ENCODE measurements around the gene DMBT1.
"Not testable (repeated sequence)": the region's sequence is repeated elsewhere in the genome, so short reads cannot be mapped to it uniquely, and the experiment has no call there.

The DMBT1 gene

GRCh38 chr10:122588381-122588780, 27.8 kb downstream of the DMBT1 start:
- DNase-seq, result no peak

- no peak for DNase-seq
These were observed 29.6 kb downstream of the DMBT1 start for GRCh38 chr10:122590153-122590552.

- no peak for DNase-seq
These were observed 31.2 kb downstream of the DMBT1 start for GRCh38 chr10:122591736-122592135.

GRCh38 chr10:122592161-122592560, 31.6 kb downstream of the DMBT1 start:
- DNase-seq, result no peak

- no peak for DNase-seq
These were observed 57.1 kb downstream of the DMBT1 start for GRCh38 chr10:122617476-122618270.

- DNase-seq, result no peak
These were observed 58.1 kb downstream of the DMBT1 start for GRCh38 chr10:122618461-122619165.

GRCh38 chr10:122620961-122621360, 60.4 kb downstream of the DMBT1 start:
- not testable (repeated sequence) for DNase-seq

GRCh38 chr10:122624546-122624945, 64.0 kb downstream of the DMBT1 start:
- no peak for DNase-seq

- no peak for DNase-seq
These were observed 70.0 kb downstream of the DMBT1 start for GRCh38 chr10:122630526-122630925.

- no peak for DNase-seq
These were observed 71.5 kb downstream of the DMBT1 start for GRCh38 chr10:122632031-122632430.

- no peak for DNase-seq
These were observed 72.0 kb downstream of the DMBT1 start for GRCh38 chr10:122632576-122632975.

GRCh38 chr10:122636953-122637352, 76.4 kb downstream of the DMBT1 start:
- no peak for DNase-seq

GRCh38 chr10:122637376-122637775, 76.8 kb downstream of the DMBT1 start:
- no peak for DNase-seq

GRCh38 chr10:122638106-122638505, 77.6 kb downstream of the DMBT1 start:
- no peak for DNase-seq

- DNase-seq, result no peak
These were observed 79.2 kb downstream of the DMBT1 start for GRCh38 chr10:122639801-122640200.

GRCh38 chr10:122640921-122641320, 80.4 kb downstream of the DMBT1 start:
- no peak for DNase-seq

- no peak for DNase-seq
These were observed 82.4 kb downstream of the DMBT1 start for GRCh38 chr10:122642726-122643605.

GRCh38 chr10:122643931-122644534, 83.5 kb downstream of the DMBT1 start:
- no peak for DNase-seq

- DNase-seq, result no peak
These were observed 86.2 kb downstream of the DMBT1 start for GRCh38 chr10:122646511-122647382.

GRCh38 chr10:122647383-122647968, 86.9 kb downstream of the DMBT1 start:
- no peak for DNase-seq

All from stimulated activated naive CD4-positive, alpha-beta T cell treated with Interleukin-2 at 50 U/mL for 16 hours (primary cell).